ENCODE results near the gene GALNT16.

The GALNT16 gene

GRCh38 chr14:69328317-69328716 lies 68.4 kb downstream of the GALNT16 start:
- no peaks in the 10 kb centered on the region for H3K27me3 ChIP-seq (ENCODE audit: control insufficient read depth, insufficient read depth, low read length)

GRCh38 chr14:69328765-69329164 lies 68.8 kb downstream of the GALNT16 start:
- H3K27ac ChIP-seq (ENCODE audit: low read depth, low read length), result no peak overlapping the region
- no peaks in the 10 kb centered on the region for H3K36me3 ChIP-seq (ENCODE audit: control insufficient read depth, insufficient read depth, low read length)
- peaks cover 4% of the 10 kb centered on the region for H3K4me1 ChIP-seq (ENCODE audit: control insufficient read depth, insufficient read depth, low read length)

More at GRCh38 chr14:69328317-69328716, 68.4 kb downstream of the GALNT16 start:
- H3K4me3 ChIP-seq (ENCODE audit: low read depth, low read length), result no peak overlapping the region
- H3K9ac ChIP-seq (ENCODE audit: low read depth, low read length), result no peak overlapping the region
- no peak overlapping the region for H3K27ac ChIP-seq (ENCODE audit: low read depth, low read length)
- no peaks in the 10 kb centered on the region for H3K9me3 ChIP-seq (ENCODE audit: control insufficient read depth, insufficient read depth, low read length)
- H3K36me3 ChIP-seq (ENCODE audit: control insufficient read depth, insufficient read depth, low read length), result no peaks in the 10 kb centered on the region
- H3K4me1 ChIP-seq (ENCODE audit: control insufficient read depth, insufficient read depth, low read length), result peaks cover 8% of the 10 kb centered on the region

DNA sequence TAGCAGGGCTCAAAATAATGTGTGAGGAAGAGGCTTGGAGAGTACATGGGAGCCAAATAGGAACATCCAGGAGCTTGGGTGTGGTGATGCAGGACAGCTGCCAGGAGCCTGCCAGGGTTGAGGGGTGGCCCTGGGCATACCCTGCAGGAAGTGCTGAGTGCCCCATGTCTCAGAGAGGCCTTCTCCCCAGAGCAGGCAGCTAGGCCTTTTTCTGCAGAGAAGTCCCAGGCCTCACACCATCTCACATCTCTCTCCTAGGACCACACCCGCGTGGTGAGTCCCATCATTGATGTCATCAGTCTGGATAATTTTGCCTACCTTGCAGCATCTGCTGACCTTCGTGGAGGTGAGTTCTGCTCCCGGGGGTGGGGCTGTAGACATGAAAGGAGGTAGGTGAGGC lies 71.2 kb downstream of the GALNT16 start:
- H3K9me3 ChIP-seq (ENCODE audit: control insufficient read depth, insufficient read depth, low read length), result no peaks in the 10 kb centered on the region
- no peaks in the 10 kb centered on the region for H3K36me3 ChIP-seq (ENCODE audit: control insufficient read depth, insufficient read depth, low read length)
- no peaks in the 10 kb centered on the region for H3K27me3 ChIP-seq (ENCODE audit: control insufficient read depth, insufficient read depth, low read length)
- H3K9ac ChIP-seq (ENCODE audit: low read depth, low read length), result no peak overlapping the region
- no peak overlapping the region for H3K27ac ChIP-seq (ENCODE audit: low read depth, low read length)
- H3K4me3 ChIP-seq (ENCODE audit: low read depth, low read length), result no peak overlapping the region
- no peaks in the 10 kb centered on the region for H3K4me1 ChIP-seq (ENCODE audit: control insufficient read depth, insufficient read depth, low read length)

More at GRCh38 chr14:69328765-69329164, 68.8 kb downstream of the GALNT16 start:
- Histone ChIP-seq H3K9me3 (ENCODE audit: control insufficient read depth, insufficient read depth, low read length) (no peaks in the 10 kb centered on the region), H3K27me3 (ENCODE audit: control insufficient read depth, insufficient read depth, low read length) (no peaks in the 10 kb centered on the region), H3K9ac (ENCODE audit: low read depth, low read length) (no peak overlapping the region), H3K4me3 (ENCODE audit: low read depth, low read length) (no peak overlapping the region)

DNA sequence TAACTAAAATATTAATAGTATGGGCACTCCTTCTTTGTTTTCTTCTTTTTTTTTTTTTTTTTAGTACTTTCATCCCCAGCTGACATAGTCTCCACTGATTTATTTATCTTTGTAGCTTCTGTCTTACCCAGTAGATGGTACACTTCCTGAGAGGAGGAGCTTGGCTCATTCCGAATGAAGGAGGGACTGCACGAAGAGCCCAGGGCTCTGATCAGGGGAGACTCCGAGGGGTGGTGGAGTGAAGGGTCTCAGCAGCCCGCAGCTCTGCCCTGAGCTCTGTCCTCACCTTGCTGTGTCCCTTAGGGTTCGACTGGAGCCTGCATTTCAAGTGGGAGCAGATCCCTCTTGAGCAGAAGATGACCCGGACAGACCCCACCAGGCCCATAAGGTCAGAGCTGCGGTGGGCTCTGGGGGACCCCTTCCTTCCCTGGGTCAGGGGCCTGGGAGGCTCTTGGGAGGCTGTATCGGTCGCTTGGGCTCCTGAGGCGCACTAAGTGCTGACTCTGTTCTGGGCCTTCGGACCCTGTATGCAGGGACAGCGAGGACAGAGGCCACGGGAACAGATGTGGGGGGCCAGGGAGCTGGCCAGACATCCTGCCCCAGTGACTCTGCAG lies 72.9 kb downstream of the GALNT16 start:
- Histone ChIP-seq H3K9ac (ENCODE audit: low read depth, low read length) (no peak overlapping the region), H3K27ac (ENCODE audit: low read depth, low read length) (no peak overlapping the region), H3K4me3 (ENCODE audit: low read depth, low read length) (no peak overlapping the region), H3K4me1 (ENCODE audit: control insufficient read depth, insufficient read depth, low read length) (no peaks in the 10 kb centered on the region), H3K9me3 (ENCODE audit: control insufficient read depth, insufficient read depth, low read length) (no peaks in the 10 kb centered on the region), H3K36me3 (ENCODE audit: control insufficient read depth, insufficient read depth, low read length) (no peaks in the 10 kb centered on the region), H3K27me3 (ENCODE audit: control insufficient read depth, insufficient read depth, low read length) (no peaks in the 10 kb centered on the region)

DNA sequence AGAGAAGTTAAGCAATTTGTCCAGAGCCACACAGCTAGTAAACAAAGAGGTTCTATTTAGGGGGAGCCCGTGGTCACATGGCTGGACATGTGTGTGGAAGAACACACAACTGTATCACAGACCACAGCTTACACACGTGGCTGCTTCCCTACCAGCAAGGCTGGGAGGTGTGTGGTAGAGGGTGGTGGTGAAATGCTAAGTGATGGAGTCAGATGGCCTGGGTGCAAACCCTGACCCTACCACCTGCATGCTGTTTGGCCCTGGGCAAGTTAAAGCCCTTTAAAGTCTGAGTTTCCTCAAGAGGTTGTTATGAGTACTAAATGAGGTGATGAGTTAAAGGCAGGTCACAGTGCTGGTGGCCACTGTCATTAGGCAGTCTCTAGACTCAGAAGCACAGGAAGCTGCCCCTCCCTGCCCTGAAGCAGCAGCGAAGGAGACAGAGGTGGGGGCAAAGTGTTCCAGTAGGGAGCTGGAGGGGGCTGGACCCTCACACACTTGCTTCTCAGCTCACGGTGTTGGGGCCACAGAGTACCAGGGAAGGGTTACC lies 73.9 kb downstream of the GALNT16 start:
- no peak overlapping the region for H3K4me3 ChIP-seq (ENCODE audit: low read depth, low read length)
- no peak overlapping the region for H3K9ac ChIP-seq (ENCODE audit: low read depth, low read length)
- no peaks in the 10 kb centered on the region for H3K9me3 ChIP-seq (ENCODE audit: control insufficient read depth, insufficient read depth, low read length)
- H3K27me3 ChIP-seq (ENCODE audit: control insufficient read depth, insufficient read depth, low read length), result no peaks in the 10 kb centered on the region
- H3K27ac ChIP-seq (ENCODE audit: low read depth, low read length), result no peak overlapping the region
- no peaks in the 10 kb centered on the region for H3K4me1 ChIP-seq (ENCODE audit: control insufficient read depth, insufficient read depth, low read length)
- no peaks in the 10 kb centered on the region for H3K36me3 ChIP-seq (ENCODE audit: control insufficient read depth, insufficient read depth, low read length)

DNA sequence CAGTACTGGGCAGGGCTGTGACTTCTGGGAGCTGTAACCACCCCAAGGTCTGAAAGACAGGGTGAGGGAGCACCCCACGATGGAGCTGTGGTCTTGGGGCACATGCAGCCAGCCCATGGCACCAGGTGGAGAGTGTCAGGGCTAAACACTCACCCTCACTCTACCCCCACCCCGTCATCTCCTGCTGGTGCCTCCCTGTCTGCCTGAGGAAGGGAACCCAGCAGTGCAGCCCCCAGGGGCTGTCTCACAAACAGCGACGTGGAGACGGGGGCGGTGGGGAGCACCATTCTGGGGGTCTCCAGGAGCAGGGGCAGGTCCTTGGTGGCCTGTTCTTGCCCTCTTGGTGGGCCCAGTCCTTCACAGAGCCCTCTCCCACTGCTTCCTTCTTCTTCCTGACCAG lies 74.6 kb downstream of the GALNT16 start:
- Histone ChIP-seq H3K27me3 (ENCODE audit: control insufficient read depth, insufficient read depth, low read length) (no peaks in the 10 kb centered on the region), H3K36me3 (ENCODE audit: control insufficient read depth, insufficient read depth, low read length) (no peaks in the 10 kb centered on the region), H3K4me1 (ENCODE audit: control insufficient read depth, insufficient read depth, low read length) (no peaks in the 10 kb centered on the region), H3K9me3 (ENCODE audit: control insufficient read depth, insufficient read depth, low read length) (no peaks in the 10 kb centered on the region), H3K27ac (ENCODE audit: low read depth, low read length) (no peak overlapping the region), H3K9ac (ENCODE audit: low read depth, low read length) (no peak overlapping the region), H3K4me3 (ENCODE audit: low read depth, low read length) (no peak overlapping the region)

GRCh38 chr14:69335371-69335771 lies 75.4 kb downstream of the GALNT16 start:
- no peak overlapping the region for H3K9ac ChIP-seq (ENCODE audit: low read depth, low read length)
- H3K36me3 ChIP-seq (ENCODE audit: control insufficient read depth, insufficient read depth, low read length), result no peaks in the 10 kb centered on the region
- no peaks in the 10 kb centered on the region for H3K27me3 ChIP-seq (ENCODE audit: control insufficient read depth, insufficient read depth, low read length)
- H3K4me1 ChIP-seq (ENCODE audit: control insufficient read depth, insufficient read depth, low read length), result no peaks in the 10 kb centered on the region
- no peaks in the 10 kb centered on the region for H3K9me3 ChIP-seq (ENCODE audit: control insufficient read depth, insufficient read depth, low read length)
- H3K27ac ChIP-seq (ENCODE audit: low read depth, low read length), result no peak overlapping the region
- no peak overlapping the region for H3K4me3 ChIP-seq (ENCODE audit: low read depth, low read length)

DNA sequence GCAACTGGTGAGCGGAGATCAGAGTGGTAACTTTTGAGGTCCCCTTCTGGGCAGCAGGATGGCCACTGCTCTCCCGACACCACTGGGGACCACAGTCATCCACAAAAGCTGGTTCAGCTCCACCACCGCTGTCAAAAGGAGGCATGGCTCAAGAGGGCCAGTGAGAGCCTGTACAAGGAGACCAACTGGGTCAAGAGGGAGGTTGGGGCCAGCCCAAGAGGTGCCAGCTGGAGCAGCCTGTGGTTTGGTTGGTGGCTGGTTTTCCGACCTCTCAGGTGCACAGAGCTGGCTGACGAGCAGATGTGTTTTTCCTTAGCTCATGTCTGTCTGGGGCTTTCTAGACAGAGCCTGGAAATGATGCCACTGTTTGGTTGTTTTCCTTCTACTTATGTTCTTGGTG lies 78.0 kb downstream of the GALNT16 start:
- no peaks in the 10 kb centered on the region for H3K27me3 ChIP-seq (ENCODE audit: control insufficient read depth, insufficient read depth, low read length)
- no peaks in the 10 kb centered on the region for H3K4me1 ChIP-seq (ENCODE audit: control insufficient read depth, insufficient read depth, low read length)
- H3K9me3 ChIP-seq (ENCODE audit: control insufficient read depth, insufficient read depth, low read length), result no peaks in the 10 kb centered on the region
- no peak overlapping the region for H3K27ac ChIP-seq (ENCODE audit: low read depth, low read length)
- no peak overlapping the region for H3K9ac ChIP-seq (ENCODE audit: low read depth, low read length)
- H3K4me3 ChIP-seq (ENCODE audit: low read depth, low read length), result no peak overlapping the region
- H3K36me3 ChIP-seq (ENCODE audit: control insufficient read depth, insufficient read depth, low read length), result no peaks in the 10 kb centered on the region

GRCh38 chr14:69339426-69339825 lies 79.5 kb downstream of the GALNT16 start:
- Histone ChIP-seq H3K27me3 (ENCODE audit: control insufficient read depth, insufficient read depth, low read length) (no peaks in the 10 kb centered on the region), H3K9me3 (ENCODE audit: control insufficient read depth, insufficient read depth, low read length) (no peaks in the 10 kb centered on the region), H3K4me3 (ENCODE audit: low read depth, low read length) (no peak overlapping the region), H3K9ac (ENCODE audit: low read depth, low read length) (no peak overlapping the region), H3K4me1 (ENCODE audit: control insufficient read depth, insufficient read depth, low read length) (no peaks in the 10 kb centered on the region), H3K27ac (ENCODE audit: low read depth, low read length) (no peak overlapping the region), H3K36me3 (ENCODE audit: control insufficient read depth, insufficient read depth, low read length) (no peaks in the 10 kb centered on the region)

DNA sequence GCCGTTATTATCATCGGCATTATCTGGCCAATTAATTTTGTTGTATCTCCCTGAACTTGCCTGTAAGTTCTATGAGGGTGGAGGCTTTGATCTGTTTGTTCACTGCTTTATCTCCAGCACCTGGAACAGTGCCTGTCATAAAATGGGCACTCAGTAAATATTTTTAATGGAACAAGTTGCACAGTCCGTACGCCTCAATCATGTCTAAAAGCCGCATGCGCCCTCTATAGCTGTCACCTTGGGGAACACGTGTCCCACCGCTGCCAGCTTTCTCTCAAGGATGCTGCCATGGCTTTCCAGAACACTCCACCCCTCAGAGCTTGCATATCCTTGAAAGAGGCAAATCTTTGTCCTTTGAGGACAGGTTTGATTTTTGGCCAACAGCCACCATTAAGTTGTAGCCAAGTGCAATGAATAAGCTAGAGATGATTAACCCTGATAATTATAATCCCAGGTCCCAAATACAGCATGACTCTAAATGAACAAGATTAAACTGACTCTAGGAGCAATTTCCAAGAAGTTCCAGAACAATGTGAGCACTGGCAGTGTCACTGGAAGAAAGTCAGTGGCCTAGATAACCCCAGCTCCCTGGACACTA lies 83.1 kb downstream of the GALNT16 start:
- Histone ChIP-seq H3K4me1 (ENCODE audit: control insufficient read depth, insufficient read depth, low read length) (peaks cover 3% of the 10 kb centered on the region; the same call in 1 of the 2 replicates), H3K36me3 (ENCODE audit: control insufficient read depth, insufficient read depth, low read length) (no peaks in the 10 kb centered on the region), H3K9me3 (ENCODE audit: control insufficient read depth, insufficient read depth, low read length) (no peaks in the 10 kb centered on the region), H3K4me3 (ENCODE audit: low read depth, low read length) (no peak overlapping the region), H3K27me3 (ENCODE audit: control insufficient read depth, insufficient read depth, low read length) (no peaks in the 10 kb centered on the region), H3K27ac (ENCODE audit: low read depth, low read length) (no peak overlapping the region), H3K9ac (ENCODE audit: low read depth, low read length) (no peak overlapping the region)

GRCh38 chr14:69344171-69344570 lies 84.2 kb downstream of the GALNT16 start:
- H3K27ac ChIP-seq (ENCODE audit: low read depth, low read length), result no peak overlapping the region
- no peaks in the 10 kb centered on the region for H3K27me3 ChIP-seq (ENCODE audit: control insufficient read depth, insufficient read depth, low read length)
- no peaks in the 10 kb centered on the region for H3K36me3 ChIP-seq (ENCODE audit: control insufficient read depth, insufficient read depth, low read length)
- no peak overlapping the region for H3K9ac ChIP-seq (ENCODE audit: low read depth, low read length)
- H3K4me1 ChIP-seq (ENCODE audit: control insufficient read depth, insufficient read depth, low read length), result peaks cover 3% of the 10 kb centered on the region; the same call in 1 of the 2 replicates
- H3K4me3 ChIP-seq (ENCODE audit: low read depth, low read length), result no peak overlapping the region
- no peaks in the 10 kb centered on the region for H3K9me3 ChIP-seq (ENCODE audit: control insufficient read depth, insufficient read depth, low read length)

All from HUES48 (cell line).